Body of pancreas (tissue), 4 donors: ENCODE results near the gene RUNX2.

Experiments used
- POLR2A ChIP-seq, 3 donors: fragments of 450-650 bp; IDR thresholded peaks; one replicate each; pipeline ENCODE4 v1.6.1; 2016; ENCODE audit warnings: antibody characterized with exemption in 3 of 3, mild to moderate bottlenecking in 2 of 3
- TF ChIP-seq, protein P1 (sequence below), 7 experiments: fragments of 450-650 bp in 4 of 7; fragments of 200-600 bp in 3 of 7; sonication (generic) in 3 of 7; IDR thresholded peaks; one replicate each; pipeline ENCODE4 v1.5.1; 2016 to 2019; ENCODE audit warnings: antibody characterized with exemption in 7 of 7

DNA sequence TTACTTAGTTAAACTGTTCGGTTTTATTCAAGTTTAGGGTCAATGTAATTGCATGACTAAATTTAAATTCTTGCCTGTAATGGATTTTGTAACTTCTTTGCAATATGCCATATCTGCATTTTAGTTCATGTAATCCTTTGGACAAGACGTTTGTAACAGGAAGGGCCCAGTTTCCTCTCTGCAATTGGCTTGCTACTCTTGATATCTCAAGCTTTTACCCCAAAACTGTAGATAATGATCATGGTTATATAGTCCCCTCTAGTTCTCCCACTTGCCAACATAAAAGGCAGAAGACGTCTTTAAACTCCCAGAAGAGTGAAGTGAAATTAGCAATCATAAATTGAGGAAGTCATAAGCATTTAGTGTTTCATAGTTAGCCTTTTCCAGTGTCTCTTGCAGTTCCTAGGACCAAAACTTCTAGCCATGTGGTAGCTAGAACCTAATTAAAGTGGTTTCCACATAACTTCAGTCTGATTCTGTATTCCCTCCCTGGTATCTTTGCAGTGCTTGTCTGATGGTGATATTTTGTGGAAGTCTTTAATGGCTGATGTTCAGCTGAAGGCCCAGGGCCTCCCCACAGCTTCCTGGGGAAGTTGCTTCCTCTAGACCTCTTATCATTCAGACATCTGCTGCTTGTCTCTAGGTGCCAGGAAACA lies 167.4 kb downstream of the RUNX2 start:
- no peak for TF ChIP-seq POLR2A (IDR thresholded peaks at IDR 0.05)
- TF ChIP-seq, protein P1, sequence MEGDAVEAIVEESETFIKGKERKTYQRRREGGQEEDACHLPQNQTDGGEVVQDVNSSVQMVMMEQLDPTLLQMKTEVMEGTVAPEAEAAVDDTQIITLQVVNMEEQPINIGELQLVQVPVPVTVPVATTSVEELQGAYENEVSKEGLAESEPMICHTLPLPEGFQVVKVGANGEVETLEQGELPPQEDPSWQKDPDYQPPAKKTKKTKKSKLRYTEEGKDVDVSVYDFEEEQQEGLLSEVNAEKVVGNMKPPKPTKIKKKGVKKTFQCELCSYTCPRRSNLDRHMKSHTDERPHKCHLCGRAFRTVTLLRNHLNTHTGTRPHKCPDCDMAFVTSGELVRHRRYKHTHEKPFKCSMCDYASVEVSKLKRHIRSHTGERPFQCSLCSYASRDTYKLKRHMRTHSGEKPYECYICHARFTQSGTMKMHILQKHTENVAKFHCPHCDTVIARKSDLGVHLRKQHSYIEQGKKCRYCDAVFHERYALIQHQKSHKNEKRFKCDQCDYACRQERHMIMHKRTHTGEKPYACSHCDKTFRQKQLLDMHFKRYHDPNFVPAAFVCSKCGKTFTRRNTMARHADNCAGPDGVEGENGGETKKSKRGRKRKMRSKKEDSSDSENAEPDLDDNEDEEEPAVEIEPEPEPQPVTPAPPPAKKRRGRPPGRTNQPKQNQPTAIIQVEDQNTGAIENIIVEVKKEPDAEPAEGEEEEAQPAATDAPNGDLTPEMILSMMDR (IDR thresholded peaks at IDR 0.05): no peak
